Measurements from ENCODE around the gene ADCY9. TPM values are rescaled to one million over a fixed set of nuclear protein-coding genes. Genes with fewer than 3 reads are reported as not detected.
"Not testable (repeated sequence)": the region's sequence is repeated elsewhere in the genome, so short reads cannot be mapped to it uniquely, and the experiment has no call there.

ADCY9 gene
- total RNA-seq: 6.7 and 10.5 TPM in 2 replicates

DNA sequence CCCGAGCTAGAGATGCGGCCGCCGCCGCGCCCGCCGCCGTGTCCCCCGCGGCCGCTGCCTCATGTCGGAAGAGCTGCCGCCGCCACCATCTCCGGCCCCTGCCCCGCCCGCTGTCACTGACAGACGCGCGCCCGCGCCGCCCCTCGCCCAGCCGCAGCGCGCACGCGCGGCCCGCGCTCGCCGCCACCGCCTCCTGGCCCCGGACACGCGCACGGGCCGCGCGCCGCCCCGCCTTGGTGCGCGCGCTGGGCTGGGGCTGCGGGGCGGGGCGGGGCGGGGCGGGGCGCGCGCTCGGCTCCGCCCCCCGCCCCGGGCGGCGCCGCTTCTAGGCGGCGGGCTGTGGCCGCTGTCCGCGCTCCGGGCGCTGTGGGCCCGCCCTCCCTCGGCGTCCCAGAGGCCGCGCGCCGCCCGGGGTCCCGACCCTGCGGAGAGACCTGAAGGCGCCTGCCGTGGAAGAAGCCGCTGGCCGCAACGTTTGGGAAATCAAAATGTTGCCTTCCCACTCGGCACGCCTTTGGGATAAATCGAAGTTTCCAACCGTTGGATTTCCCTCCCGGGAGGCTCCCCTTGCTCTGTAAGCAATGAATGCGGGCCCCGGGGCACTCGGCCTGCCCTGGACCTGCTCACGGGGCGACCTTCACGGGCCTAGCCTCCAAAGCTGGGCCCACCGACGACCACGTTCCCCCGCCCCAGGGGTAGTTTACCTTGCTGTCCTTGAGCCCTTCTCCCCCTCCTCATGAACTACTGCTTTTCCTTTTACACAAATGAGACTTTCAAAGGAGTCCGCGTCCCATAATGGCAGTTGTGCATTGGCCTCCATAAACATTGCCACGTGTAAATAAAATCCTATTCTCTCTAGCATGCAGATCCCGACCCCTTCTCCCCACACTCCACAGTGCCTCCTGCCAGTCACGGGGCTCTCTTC lies at the start of gene ADCY9:
Gene ADCY9, minus strand, starts transcription at position 118 of the 925 bp plus-strand sequence. CDS start 1,000 bp downstream, outside the sequence.
- DNase-seq (ENCODE audit: low read depth in 2 of 2): peak; percentile 44 to 87

DNA sequence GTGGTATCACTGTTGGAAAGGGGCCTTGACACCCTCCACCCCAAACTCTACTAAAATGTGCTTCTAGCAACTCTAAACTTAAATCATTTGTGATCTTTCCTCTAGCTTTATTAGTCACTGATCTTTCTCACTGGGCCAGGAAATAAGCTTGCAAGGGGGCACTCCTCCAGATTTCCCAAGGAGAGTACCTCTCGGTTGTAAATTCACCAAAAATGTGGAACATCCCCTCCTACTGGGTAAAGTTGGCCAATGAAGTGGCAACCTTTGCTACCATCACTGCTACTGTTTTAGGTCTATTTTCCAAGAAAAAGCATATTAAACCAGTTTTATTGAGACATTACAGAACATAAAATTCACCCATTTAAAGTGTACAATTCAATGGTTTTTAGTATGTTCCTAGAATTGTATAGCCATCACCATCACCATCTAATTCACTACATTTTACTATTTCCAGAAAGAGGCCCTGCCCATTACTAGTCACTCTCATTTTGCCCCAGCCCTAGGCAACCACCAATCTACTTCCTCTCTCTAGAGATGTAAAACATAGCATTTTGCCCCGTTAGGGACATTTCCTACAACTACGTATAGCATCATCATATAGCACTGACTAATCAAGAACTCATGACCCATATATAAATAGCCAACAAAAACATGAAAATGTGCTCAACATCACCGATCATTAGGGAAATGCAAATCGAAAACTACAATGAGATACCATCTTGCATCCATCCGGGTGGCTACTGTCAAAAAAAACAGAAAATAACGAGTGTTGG lies 44.6 kb upstream of the ADCY9 start:
- no peak for DNase-seq (ENCODE audit: low read depth in 2 of 2)

DNA sequence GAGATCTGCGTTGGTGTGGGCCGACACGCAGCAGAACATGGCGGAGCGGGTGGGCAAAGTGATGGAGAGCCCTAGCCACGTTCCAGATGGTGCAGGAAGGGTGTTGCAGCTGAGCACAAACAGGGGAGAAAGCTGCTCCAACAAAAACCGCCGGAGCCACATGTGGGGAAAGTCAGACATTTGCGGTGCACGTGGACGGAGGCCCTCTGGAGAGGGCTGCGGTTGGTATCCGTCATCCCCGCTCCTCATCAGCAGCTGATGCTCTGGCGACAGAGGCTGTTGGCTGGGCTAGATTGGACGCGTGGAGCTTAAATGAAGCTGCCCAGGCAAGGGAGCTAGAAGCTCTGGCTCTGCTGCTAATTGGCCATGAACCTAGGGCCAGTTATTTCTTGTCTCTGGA lies 43.5 kb upstream of the ADCY9 start:
- no peak for DNase-seq (ENCODE audit: low read depth in 2 of 2)

DNA sequence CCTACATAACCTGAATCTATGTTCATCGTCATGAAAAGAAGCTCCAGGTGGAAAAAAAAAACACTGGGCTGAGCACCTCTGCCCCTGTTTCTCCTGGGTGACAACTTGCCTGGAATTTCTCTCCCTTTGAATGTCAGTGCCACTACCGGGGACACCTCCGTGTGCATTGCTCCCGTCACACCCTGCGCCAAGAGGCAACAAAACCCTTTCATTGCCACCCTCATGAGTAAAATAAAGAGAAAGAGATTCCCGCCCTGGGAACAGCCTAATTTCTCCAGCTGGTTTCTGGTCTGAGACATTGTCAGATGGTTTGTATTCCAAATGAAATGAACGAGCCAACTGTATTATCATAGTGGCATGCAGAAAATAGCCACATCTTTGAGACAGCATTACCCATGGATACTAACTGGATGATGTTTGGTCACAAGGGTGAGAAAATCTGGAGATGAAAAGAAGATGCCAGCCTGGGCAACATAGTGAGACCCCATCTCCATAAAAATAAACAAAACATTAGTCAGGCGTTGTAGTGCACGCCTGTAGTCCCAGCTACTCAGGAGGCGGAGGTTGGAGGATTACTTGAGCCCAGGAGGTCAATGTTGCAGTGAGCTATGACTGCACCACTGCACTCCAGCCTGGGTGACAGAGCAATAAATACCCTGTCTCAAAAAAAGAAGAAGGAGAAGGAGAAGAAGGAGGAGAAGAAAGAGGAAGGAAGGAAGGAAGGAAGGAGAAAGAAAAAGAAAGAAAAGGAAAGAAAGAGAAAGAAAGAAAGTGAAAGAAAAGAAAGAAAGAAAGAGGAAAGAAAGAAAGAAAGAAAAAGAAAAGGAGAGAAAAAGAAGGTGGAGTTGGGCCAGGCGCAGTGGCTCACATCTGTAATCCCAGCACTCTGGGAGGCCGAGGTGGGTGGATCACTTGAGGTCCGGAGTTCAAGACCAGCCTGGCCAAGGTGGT lies 42.2 kb upstream of the ADCY9 start:
- DNase-seq (ENCODE audit: low read depth in 2 of 2): no peak

DNA sequence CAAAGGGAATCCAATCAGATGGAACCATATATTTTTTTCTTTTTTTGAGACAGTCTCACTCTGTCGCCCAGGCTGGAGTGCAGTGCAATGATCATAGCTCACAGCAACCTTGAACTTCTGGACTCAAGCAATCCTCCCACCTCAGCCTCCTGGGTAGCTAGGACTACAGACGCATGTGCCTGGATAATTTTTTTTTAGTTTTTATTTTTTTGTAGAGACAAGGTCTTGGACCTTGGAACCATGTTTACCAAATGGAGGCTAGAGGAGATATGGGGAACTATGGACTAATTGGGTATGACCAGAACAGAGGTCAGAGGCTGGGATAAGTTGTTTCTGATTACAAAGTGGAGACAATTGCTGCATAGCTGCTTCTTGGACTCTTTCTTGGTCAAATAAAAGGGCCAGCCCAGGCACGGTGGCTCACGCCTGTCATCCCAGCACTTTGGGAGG lies 41.2 kb upstream of the ADCY9 start:
- no peak for DNase-seq (ENCODE audit: low read depth in 2 of 2)

DNA sequence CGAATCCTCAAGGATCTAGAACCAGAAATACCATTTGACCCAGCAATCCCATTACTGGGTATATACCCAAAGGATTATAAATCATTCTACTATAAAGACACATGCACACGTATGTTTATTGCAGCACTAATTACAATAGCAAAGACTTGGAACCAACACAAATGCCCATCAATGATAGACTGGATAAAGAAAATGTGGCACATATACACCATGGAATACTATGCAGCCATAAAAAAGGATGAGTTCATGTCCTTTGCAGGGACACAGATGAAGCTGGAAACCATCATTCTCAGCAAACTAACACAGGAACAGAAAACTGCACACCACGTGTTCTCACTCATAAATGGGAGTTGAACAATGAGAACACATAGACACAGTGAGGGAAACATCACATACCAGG lies 40.3 kb upstream of the ADCY9 start:
- not testable (repeated sequence) for DNase-seq (ENCODE audit: low read depth in 2 of 2)

DNA sequence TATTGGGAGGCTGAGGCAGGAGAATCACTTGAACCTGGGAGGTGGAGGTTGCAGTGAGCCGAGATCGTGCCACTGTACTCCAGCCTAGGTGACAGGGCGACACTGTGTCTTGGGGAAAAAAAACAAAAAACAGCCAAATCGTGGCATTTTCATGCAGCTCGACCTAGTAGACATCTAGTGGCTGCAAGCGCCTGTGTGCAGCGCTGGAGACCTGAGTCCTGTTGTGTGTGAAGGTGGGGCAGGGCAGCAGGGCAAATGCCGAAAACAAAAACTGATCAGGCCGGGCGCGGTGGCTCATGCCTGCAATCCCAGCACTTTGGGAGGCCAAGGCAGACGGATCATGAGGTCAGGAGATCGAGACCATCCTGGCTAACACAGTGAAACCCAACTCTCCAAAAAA lies 37.1 kb upstream of the ADCY9 start:
- DNase-seq (ENCODE audit: low read depth in 2 of 2): not testable (repeated sequence)

DNA sequence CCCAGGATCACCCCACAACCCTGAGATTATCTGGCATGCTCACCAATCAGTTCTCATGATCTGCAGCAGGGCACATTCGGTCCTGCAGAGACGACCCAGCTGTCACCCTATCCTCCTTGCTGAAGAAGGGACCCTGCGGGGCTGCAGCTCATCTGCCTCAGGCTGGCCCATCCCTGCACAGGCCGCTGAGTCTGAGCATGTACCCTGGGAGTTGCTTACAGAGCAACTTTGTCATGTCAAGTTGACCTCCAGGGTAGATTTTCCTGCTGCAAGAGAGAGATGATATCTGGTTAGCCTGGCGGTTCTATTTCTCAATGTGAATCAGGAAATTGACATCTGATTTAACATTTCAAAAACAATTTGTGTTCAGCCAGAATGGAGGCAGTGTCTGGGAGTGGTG lies 36.0 kb upstream of the ADCY9 start:
- DNase-seq (ENCODE audit: low read depth in 2 of 2): no peak

DNA sequence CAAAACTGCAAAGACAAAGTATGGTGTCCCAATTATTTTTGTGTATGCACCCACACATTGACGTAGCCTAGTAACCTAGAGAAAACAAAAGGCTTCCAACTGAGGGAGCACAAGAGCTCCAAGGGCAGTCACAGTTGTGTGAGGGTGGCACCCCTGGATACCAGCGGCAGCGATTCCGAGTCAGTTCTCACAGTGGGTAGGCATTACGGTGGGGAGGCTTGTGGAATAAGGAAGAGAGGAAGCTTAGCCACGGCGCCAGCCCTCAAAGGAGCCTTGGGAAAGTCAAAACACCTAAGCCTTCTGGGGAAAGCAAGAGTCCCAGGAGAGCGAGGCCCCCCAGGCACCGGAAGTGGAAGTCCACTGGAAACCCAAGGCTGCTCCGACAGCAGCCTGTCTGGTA lies 31.0 kb upstream of the ADCY9 start:
- DNase-seq (ENCODE audit: low read depth in 2 of 2): no peak

DNA sequence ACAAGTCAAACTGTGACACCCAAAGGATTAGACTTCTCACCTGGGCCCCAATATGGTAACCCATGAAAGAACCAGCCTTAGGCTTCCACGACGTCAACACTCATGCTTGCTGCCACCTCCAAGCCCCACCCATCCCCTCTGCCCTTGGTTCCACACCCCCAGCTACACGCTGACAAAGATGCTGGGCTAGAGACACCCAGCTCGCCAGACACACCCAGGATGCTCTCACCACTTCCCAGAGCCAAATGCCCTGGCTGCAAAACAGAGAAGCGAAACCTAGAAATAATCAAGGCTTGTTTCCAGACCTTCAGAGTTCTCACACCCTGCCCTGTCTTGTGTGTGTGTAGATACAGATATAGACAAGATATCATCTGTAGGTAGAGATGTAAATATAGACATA lies 26.0 kb upstream of the ADCY9 start:
- no peak for DNase-seq (ENCODE audit: low read depth in 2 of 2)

DNA sequence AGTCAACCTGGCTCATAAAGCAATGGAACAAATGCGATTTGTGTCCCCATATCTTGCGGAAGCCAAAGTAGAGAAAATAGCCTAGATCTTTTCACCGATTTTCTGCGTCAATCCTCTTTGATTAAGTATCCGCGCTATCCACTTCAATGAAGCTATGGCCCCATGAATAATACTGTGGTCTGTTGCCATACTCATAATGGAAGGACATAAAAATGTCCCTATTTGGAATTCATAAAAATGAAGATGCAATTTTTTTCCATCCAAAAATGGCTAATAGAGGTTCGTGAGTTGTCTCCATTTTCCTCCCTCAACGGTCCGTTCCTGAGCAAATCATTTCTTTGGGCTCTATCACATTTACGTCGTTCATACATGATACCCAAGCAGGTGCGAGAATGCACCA lies 25.4 kb upstream of the ADCY9 start:
- DNase-seq (ENCODE audit: low read depth in 2 of 2): no peak

DNA sequence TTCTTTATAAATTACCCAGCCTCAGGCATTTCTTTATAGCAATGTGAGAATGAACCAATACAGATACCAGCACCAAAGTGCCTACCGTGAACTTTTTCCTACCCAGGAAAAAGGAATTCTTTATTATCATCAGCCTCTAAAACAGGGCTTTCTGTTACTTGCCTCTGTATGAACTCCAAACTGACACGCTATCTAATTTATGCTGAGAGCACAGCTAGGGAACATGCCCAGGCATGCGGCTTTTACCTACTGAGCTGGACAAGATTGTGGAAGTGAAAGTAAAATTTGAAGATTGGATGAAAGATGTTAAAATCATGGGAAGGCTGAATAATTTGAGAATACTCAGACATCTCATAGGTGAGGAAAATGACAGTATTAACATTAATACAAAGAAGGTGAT lies 24.4 kb upstream of the ADCY9 start:
- peak in 1 of 2 donors; percentile 11 for DNase-seq (ENCODE audit: low read depth in 2 of 2)

DNA sequence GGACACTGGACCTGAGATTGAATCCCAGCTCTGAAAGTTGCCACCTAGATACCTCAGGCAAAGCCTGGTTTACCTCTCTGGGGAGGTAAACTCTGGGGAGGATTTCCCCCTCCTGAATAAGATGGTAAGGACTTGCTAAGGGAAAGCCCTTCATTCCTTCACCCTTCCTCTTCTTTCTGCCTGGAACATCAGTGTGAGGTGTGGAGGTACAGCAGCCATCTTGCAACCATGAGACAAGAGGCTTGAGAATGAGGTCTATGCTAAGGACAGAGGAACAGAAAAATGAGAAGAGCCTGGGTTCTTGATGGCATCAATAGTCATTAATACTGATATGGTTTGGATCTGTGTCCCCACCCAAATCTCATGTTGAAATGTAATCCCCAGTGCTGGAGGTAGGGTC lies 23.7 kb upstream of the ADCY9 start:
- no peak for DNase-seq (ENCODE audit: low read depth in 2 of 2)

DNA sequence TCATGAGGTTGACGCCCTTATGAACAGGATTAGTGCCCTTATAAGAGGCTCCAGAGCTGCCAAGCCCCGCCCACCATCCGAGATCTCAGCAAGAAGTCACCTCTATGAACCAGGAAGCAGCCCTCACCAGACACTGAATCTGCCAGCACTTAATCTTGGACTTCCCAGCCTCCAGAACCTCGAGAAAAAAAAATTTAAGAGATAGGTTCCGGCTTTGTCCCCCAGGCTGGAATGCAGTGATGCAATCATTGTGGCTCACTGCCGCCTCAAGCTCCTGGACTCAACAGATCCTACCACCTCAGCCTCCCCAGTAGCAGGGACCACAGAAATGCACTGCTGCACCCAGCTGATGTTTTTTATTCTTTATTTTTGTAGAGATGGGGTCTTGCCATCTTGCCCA lies 22.5 kb upstream of the ADCY9 start:
- no peak for DNase-seq (ENCODE audit: low read depth in 2 of 2)

DNA sequence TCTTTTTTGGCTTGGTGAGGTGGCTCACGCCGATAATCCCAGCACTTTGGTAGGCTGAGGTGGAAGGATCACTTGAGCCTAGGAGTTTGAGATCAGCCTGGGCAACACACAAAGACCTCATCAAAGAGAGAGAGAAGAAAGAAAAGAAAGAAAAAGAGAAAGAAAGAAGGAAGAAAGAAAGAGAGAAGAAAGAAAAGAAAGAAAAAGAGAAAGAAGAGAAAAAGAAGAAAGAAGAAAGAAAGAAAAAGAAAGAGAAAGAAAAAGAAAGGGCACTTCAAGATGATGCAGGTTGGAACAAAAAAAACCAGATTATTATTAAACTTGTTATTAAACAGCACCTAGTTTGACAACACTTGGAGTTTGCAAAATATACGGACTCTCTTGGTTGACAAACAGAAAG lies 21.2 kb upstream of the ADCY9 start:
- no peak for DNase-seq (ENCODE audit: low read depth in 2 of 2)

DNA sequence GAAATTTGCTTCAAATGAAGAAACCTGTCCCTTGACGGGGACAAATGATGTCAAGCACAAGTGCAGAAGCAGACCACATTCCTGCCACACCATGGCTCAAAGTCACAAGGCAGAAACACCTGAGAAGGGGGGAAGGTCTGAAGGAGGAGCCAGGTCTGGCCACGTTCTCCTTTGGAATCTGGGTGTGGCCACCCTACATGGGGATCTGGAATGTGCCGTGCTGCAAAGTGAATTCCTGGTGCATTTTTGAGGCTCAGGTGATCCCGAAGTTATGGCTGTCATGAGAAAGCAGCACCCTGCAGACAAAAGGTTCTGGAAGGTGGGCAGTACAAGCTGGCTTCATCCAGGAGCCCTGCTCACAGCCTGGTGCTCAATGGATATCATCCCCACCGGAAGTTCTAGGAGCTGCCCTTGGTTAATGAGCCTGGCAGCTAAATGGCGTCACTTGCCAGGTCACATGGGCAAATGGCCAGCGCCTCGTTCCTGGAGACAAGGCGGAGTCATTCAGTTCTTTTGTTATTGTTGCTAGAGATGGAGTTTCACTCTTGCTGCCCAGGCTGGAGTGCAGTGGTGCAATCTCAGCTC lies 20.1 kb upstream of the ADCY9 start:
- DNase-seq (ENCODE audit: low read depth in 2 of 2): no peak

DNA sequence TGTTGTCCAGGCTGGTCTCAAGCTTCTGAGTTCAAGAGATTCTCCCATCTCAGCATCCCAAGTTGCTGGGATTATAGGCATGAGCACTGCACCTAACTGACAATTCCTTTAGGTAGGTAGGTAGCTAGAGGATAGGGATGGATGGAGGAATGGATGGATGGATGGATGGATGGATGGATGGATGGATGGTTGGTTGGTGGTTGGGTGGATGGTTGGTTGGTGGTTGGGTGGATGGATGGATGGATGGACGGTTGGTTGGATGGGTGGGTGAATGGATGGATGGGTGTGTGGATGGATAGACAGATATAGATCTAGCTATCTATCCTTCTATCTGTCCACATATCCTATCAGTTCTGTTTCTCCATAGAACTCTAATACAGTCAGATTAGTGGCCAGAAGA lies 19.3 kb upstream of the ADCY9 start:
- no peak for DNase-seq (ENCODE audit: low read depth in 2 of 2)

DNA sequence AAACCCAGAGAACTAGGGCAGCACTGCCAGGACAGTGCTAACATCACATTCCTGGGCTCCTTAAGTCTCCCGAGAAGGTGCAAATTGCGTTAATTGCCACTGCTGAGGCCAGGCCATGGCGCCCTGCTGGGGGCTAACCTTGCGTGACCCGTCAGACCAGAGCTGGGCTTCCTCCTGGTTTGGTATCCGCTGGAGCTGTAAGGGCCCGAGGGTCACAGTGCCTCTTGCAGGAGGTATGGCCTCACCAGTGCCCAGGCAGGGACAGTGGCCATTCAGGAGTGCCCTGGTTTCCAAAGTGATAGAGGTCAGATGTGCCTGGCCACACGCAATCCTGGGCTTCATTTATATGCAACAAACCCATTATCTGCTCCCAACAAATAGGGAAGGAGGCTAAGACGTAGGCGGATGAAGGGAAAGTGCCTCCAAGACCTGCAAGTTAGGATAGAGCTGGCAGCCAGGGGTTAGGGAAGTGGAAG lies 17.7 kb upstream of the ADCY9 start:
- no peak for DNase-seq (ENCODE audit: low read depth in 2 of 2)

DNA sequence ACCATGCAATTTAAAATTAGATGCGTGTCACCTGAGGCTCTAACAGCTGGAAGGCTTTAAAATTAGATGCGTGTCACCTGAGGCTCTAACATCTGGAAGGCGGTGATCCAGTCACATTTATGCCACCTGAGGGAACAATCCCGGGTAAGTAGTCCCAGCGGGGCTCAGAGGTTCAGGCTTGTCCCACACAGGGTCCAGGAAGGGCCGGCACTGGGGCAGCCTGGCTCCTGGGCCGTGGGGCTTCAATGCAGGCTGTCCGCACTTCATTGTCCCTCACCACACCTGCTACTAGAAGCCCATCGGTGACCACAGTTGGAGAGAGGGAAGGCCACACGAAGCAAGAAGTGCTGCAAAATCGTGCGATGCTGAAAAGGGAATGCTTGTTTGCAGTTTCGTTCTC lies 15.4 kb upstream of the ADCY9 start:
- no peak for DNase-seq (ENCODE audit: low read depth in 2 of 2)

DNA sequence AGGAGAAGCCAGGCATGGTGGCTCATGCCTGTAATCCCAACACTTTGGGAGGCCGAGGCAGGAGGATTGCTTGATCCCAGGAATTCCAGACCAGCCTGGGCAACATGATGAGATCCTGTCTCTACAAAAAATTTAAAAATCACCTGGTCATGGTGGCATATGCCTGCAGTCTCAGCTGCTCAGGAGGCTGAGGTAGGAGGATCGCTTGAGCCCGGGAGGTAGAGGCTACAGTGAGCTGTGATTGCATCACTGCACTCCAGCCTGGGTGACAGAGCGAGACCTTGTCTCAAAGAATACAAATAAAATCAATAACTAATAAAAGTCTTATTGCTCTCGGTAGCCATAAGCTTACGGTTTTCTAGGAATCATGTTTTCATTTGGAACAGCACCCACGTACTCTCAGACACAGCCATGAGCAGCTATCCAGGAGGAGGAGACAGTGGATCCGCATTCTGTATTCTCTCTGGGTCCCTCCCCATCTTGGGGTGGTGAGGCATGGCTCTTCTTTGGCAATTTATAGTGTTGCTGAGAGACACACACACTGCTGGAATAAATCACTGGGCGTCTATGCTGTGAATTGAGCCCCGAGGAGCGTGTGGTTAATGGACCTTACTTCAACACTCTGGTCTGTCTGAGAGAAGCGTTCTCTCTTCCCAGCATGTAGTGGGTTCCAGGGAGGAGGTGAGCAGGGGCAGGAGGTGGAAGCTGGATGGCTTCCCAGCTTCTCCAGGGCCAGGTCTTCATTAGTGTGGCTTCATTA lies 8.5 kb upstream of the ADCY9 start:
- DNase-seq (ENCODE audit: low read depth in 2 of 2): no peak
